CD4-positive, alpha-beta T cell treated with Interleukin-2 at 100 ng/mL for 4 hours (primary cell): Measurements from ENCODE around the gene BRD3OS.

Experiments
- DNase-seq: peaks from one replicate; pipeline ENCODE4 v3.0.0-alpha.2; 2020; ENCODE audit warnings: low spot score

BRD3OS gene

DNA sequence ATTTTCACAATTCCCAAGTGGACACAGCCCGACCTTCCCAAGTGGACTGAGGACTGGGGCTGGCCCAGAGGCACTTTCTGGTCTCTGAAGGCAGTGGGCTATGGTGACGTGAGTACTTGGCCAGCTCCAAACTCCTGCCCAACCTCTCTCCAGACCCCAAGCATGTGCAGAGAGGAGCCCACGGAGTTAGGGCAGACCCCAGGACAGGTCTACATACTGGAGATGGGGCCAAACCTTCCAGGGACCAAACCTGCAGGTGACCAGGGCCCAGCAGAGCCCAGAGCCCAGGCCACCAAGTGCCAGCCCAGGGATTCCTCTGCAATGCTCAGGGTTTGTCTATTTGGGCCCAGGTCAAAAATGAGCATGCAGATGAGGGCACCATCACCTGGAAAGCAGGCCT, 27.2 kb downstream of the BRD3OS start:
- no peak for DNase-seq

DNA sequence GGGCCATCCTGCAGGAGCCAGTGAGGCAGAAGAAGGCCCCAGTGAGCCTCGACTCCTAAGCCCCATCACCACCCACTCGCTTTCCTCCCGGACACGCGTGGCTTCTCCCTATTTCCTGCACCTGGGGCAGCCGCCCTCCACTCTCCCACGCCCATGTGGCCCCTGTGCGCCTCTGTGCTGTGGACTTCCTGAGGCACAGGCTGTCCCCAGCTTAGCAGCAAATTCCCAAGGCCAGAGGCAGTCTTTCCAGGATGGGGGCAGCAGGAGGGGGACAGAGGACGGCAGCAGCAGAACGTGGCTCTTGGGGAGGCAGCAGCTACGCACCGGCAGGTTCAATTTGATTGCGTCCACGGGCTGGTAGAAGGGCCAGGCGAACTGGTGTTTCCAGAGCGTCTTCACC, 27.7 kb downstream of the BRD3OS start:
- no peak for DNase-seq

DNA sequence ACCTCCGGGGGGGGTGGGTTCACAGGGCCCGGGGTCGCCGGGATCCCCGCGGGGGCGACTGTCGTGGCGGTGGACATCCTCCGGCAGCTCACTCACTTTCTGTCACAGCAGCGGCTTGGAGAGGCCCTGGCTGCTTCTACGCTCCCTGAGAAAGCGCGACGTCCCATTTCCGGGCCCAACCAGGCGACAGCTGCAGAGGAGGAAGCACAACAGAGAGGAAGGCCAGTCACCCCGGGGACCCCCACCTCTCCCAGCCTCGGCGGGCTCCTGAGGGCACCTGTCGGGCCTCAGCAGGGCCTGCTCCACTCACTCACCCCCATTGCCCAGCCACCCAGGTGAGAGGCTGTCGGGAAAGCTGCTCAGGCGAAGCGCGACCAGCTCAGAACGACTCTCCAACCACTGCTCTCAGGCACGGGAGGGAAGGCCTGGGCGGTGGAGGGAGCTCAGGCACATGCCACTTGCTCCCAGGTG, 28.2 kb downstream of the BRD3OS start:
- no peak for DNase-seq

DNA sequence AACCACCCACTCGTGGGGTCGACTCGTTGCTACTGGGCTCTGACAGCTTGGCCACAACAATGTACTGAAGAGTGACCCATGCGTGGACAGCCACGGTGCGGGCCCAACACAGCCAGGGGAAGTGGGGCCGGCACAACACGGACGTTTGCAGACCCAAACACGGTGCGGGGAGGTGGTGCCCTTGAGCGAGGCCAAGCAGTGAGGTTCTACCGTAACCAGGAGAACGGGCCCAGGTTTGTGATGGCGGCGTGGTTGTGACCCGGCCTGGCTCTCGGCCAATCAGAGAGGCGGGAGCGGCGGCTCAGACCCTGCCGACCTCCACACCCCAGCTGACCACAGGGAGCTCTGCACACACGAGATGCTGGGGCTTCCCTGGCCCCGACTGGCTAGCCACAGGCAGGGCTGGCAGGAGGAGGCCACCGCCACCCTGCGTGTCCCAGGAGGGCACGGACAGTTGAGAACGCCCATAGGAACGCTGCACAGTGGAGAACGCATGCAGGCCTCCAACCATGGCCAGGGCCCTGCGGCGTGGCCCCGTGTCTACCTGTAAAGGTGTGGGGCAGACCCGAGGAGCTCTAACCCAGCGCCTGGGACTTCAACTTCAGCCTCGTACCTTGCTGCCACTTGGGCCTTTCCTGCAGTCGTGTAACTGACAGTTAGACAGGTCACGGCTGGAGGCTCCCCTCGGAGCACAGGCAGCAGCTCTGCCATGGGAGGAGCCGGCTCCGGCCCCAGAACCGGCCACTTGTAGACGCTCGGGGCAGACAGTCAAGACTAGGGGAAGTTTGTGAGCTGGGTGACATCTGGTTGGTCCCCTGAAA, 28.9 kb downstream of the BRD3OS start:
- DNase-seq, result no peak

DNA sequence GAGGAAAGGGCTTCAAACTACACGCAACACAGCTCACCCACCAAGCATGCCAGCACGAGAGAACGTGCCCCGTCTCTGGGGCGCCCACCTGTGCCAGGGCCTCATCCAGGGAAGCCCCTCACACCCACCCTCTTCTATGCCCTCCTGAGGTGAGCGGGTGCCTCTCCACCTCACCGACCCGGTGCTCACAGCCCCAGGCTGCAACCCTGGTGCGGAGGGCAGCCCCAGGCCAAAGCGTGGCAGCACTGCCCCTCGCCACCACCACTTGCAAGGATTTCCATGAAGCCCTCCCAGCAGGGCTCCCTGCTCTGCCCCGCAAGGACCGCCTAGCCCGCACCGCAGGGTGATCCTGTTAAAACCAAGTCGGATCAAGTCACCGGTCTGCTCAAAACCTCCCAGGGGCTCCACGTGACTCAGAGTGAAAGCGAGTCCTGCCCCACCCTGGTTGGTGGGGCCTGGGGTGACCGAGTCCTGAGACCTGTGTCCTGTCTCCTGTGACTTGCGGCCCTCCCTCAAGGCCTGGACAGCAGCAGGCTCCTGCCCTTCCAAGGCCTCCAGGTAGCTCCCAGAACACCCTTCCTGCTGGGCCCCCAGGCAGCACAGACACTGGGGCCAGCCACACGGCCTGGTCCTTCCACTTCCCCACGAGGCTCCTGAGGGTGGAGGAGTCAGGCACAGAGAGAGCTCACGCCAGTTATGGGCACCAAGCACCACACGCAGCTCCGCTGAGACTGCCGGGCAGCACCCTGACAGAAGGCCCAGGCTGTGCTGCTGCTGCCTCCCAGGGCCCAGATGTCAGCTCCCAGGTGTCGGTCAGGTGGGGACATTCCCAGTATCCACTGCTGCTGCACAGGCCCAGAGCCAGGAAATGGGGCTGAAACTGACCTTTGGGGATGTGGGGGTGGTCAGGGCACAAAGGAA, 29.9 kb downstream of the BRD3OS start:
- no peak for DNase-seq

DNA sequence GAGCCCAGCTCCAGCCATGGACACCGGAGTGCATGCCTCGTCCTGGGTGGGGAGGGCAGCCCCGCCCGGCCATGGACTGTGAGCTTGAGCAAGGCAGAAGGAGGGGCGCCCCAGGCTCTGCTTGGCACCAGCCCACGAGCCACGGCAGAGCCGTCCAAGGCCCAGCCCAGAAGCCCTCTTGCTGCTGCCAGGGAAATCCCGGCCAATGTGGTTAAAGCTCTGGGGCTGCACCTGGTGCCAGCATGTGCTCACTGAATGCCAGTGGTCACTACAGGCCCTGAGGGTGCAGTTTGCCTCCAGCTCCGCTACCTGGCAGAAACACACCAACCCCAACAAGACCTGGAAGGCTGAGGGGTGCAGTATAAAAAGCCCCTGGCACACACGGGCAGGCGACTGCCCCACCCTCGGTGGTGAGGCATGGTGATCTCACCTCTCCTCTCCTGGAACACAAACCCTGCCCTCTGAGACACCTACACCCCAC, 30.7 kb downstream of the BRD3OS start:
- no peak for DNase-seq

DNA sequence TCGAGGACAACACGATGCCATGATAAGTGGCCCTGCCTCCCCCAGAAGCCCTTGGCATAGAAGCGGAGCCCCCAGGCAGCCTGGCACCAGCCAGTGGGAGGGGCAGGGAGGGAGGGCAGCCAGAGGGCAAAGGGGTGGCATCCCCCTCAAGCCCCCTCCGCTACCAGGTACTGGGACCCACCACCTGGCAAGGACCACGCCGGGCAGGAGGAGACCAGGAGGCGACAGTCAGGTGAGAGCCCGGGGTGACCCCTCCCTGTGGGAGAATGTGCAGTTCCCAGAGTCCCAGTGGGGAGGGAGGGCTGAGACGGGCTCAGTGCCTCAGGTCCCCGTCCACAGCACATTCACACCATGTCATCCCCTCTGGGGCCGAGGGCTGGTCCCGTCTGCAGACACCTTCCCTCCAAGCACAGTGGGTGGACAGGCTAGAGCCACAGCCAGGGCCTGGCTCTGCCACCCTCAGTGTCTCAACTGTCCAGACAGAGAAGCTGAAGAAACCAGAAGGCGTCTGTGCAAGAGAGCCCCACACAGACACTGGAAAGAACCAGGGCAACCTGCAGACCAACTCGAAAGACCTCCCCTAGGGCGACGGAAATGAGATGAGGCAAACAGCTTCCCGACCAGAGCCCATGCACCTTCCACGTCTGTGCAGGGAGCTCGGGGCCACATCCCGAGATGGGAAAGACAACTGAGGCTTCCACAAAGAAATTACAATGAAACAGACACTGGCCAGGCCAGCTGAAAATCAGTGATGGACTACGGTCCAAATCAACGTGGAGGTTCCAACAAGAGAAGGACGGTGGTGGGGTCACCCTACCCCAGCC, 31.4 kb downstream of the BRD3OS start:
- DNase-seq, result no peak

DNA sequence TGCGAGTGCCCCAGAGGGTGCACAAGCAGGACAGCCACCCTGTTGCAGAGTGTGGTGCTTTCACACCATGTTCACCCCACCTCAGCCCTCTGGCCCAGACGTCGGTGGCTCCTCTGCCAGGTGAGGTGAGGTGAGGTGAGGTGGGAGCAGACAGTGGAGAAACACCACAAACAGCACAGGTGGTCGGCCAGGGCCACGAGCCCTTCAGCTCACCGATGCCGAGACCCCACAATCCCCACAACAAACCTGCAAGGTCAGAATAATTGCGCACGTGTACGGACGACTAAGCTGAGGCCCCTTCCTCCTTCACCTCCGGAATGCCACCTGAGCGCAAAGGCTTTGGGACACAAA, 32.0 kb downstream of the BRD3OS start:
- DNase-seq, result no peak

DNA sequence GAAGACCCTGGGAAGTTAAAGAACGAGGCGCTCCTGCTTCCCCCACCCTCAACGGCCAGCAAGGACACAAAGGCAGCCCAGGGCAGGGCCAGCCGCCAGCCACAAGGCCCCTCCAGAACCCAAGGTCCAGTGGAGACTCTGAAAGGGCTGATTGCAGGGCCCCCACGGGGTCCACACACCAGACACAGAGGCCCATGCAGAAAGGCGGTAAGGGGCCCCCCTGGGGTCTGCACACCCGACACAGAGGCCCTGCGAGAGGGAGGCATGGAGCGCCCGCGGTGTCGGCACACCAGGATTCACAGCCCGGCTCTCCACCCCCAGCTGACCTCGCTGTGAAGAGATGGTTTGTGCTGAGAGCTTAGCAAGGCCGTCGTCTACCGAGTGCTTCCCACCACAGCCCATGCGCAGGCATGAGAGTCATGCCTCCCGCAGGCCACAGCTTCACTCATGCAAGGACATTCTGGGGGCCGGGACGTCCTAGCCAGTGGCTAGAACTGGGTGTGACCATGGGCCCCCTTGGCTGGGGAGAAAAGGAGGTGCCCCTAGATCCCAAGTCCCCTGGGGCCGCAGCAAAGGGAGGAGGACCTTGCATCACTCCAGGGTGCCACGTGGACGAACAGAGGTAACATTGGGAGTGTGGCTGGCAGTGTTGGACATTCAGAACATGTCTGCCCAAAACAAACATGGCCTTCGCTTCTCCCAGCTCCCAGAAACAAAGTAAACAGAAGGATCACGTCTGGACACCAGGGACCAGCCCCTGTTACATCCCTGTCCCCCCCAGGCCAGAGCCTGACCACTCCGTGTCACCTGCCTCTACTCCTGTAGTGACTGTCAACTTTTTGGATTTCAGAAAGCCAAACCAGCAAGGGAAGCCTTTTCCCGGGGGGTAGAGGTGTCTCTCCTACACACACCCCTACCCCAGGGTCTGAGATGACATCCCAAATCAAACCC, 32.7 kb downstream of the BRD3OS start:
- DNase-seq, result no peak

DNA sequence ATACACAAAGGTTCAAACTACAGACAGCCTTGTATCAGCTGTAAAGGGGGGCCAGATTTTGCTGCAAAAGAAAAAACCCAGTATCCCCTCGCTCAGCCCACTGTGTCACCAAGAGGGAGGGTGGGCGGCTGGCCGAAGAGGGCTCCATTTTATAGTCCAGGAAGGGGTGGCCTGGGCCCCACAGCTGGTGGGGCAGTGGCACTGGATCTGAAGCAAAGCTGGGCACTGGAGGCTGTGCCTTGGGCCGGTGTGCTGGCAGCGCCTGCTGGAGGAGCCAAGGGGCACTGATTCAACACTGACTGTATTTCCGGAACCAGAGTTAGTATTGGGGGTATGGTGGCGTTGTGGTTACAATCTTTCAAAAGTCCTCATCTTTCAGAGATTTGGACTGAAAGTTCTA, 33.4 kb downstream of the BRD3OS start:
- DNase-seq, result no peak

DNA sequence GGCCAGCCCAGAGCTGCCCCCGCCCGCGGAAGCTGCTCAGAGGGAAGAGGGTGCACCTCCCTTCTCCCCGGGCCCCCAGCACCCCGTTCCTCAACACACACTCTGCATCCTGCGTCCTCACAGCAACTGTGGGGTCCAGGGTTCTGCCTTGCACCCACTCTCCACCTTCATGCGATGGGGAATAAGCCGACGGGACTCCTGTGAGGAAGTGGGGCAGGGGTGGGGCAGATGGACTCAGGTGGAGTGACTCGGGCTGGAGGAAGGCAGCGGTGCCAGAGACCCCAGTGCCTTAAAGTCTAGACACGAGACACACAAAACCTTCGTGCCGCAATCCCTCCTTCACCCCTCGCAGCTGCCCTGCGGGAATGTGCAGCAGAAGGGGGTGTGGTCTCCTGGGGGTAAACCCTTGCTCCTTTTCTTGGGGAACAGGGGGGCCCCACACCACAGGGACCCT, 33.9 kb downstream of the BRD3OS start:
- no peak for DNase-seq

DNA sequence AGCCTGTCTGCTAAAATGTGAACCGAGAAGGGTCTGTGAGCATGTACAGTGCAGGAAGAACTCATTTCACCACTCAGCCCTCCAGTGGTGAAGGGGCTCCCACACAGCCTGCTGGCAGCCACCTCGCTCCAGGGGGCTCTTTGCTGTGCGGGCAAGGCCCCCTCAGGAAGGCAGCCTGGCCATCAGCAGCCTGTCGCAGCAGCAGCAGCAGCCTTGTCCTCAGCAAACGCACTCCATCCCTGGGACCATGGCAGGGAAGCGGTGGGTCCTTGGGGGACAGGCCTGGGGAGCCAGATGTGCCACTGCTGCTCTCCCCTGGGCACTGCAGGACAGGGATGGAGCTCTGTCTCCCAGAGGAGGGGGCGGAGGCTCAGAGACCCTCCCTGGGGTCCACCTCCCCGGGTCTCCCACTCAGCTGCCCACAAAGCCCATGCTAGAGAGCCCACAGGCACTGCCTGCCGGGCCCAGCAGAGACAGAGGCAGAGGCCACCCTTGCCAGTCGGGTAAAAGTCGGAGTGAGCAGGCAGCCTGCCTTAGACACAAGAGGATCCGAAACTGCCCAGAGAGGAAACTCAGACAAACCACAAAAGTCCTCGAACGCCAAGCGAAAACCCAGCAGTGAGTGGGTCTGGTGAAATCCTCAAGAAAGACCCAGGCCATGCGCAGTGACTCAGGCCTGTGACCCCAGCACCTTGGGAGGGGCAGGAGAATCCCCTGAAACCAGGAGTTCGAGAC, 34.5 kb downstream of the BRD3OS start:
- DNase-seq, result peak; percentile 3

DNA sequence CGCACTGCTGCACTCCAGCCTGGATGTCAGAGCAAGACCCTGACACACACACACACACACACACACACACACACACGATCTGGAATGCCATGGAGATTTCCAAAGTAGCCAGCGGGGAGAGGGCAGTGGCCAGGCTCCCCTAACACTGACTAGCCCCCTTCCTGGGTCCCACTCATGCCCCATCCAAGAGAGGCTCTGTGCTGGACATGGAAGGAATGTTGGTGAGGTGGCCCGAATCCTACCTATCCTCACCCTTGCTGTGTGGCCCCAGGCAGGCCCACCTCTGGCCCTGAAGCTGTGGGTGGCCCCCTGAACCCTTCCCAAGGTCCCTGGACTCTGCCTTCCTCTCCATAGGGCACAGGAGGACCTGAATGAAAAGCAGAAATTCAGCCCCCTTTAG, 35.3 kb downstream of the BRD3OS start:
- no peak for DNase-seq

DNA sequence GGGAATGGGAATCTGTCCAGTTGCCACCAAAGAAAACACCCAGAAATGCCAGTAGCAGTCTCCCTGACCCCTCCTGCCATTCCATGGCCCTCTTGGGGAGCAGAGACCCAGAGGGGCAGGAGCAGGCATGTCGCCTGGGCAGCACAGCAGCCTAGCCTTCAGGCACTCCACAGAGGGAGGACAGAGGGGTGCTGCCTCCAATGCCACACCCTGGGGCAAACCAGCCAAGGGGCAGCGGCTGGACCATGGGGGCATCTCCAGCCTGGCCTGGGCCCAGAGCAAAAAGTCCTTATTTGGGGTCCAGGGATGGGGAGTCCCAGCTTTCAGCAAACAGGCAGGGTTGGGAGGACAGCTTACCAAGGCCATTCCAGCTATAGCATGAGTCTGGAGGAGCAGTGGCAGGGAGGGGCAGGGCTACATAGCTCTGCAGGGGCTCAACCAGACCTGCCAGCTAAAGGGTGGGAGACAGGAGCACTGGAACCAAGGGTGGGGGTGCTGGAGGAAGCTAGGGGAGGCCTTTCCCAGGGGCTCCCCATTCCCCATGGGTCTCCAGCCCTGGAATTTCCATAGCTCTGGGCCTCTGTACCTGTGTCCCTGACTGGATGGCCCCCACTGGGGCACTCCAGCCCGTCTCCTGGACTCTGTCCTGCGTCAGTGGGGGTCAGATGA, 35.9 kb downstream of the BRD3OS start:
- no peak for DNase-seq

DNA sequence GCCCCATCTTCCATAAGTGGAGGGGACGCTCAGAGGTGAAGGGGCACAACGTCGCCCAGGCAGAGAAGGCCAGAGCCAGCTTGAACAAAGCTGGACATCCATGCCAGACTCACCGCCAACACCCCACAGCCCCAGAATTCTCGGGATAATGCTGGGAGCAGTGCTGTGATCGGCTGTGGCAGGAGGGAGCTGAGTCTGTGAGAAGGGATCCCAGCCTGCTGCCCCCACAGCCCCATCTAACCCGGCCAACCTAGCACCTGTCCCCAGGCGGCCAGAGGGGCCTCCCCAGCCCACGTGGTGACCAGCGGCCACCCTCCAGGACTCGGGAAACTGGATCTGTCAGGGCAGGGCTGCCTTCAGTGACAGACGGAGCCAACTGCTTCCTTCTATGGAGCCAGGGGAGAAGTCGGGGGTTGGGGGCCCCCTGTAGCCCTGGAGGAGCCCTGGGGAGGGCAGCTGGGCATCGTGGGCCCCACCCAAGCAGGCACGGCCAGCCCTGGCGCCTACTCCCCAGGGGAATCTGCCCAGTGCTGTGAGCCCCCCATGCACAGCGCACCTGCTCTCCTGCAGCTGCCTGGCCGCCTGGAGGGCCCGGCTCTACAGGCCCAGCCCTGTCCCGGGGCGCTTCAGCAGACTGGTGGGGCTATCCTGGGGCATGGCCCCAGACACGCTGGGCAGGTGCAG, 36.5 kb downstream of the BRD3OS start:
- DNase-seq, result no peak

DNA sequence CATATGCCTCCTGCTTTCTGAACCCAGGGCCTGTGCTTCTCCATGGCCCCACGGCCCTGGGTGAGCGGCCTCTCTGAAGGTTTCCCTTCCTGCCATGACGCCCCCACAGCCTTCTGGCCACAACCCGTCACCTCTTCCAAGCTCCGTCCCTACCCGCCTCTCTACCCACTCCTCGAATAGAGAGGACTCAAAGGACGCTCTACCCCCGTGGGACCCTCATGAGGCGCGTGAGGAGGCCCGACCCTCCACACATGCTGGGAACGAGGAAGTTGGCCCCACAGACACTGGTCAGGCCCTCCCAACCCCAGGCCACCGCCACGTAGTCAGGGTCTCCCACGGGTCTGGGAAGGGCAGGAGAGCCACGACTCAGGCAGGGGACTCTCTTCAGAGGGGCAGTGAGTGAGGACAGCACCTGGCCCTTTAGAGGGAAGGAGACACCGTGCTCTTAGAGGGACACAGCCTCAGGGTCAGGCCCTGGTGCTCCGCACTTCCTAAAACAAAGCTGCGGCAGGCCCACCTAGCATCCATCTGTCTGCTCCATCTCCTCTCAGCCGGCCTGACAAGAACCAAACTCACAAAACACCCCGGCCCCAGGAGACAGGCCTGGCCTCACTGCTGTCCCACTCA, 37.3 kb downstream of the BRD3OS start:
- no peak for DNase-seq

DNA sequence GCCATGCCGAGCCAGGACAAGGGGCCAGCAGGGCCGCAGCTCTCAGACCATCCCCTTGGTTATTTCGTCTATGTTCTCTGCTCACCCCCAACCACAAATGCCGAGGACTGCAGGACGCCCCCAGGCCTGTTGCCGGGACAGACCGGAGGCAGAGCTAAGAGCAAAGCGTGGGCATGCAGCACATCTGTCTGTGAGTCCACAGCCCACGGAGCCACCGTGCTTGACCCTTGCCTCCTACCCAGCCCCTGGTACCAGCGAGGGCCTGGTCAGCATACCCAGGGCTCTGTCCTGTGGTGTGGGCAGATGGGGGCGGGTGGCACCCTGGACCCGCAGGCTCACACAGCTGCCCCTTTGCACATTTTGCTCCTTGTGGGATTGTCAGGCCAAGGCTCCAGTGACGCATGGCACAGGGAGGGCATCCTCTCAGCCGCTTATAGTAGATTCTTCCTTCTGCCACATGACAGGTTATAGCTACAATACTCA, 37.8 kb downstream of the BRD3OS start:
- DNase-seq, result no peak
